Right lobe of liver (tissue), 4 donors: Measurements from ENCODE around the gene INS.

ENCODE experiments used
- CTCF ChIP-seq, 4 donors: fragments of 200-600 bp in 3 of 4; fragments of 450-650 bp in 1 of 4; IDR thresholded peaks; one replicate each; pipeline versions ENCODE4 v1.5.1 to v1.8.0; 2016 to 2022; ENCODE audit warnings: antibody characterized with exemption in 4 of 4, mild to moderate bottlenecking in 2 of 4
- POLR2A ChIP-seq: fragments of 450-650 bp; IDR thresholded peaks from one replicate; pipeline ENCODE4 v1.6.1; 2017; ENCODE audit warnings: antibody characterized with exemption, mild to moderate bottlenecking
- donor health status: DM: no; HTN: no; CAD: no.
- donor health status: DM: no; HTN: no; CAD: no.
- donor health status: DM: no; HTN: yes; CAD: no.

DNA sequence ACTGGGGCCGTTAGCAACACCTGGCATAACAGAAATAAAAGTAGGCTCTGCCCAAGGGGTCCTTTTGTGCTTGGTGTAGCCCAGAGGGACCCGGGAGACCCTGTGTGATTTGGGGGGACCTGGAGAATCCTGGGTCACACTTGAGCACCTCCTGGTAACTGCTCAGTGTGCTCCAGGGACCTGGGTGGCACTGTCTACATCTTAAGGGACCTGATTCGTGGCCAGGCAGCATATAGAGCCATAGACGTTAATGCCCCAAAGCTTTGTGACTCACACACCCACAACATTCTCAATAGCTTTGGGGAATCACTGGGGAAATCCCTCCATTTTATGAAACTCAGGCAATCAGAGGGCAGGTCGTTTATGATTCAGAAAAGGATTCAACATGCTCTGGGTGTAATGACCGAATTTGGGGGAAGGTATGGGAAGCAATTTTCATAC is 18.2 kb downstream of the INS start:
- TF ChIP-seq CTCF (IDR thresholded peaks at IDR 0.05) (no peak), POLR2A (no peak)
